ENCODE results near the gene MYG1.

DNA sequence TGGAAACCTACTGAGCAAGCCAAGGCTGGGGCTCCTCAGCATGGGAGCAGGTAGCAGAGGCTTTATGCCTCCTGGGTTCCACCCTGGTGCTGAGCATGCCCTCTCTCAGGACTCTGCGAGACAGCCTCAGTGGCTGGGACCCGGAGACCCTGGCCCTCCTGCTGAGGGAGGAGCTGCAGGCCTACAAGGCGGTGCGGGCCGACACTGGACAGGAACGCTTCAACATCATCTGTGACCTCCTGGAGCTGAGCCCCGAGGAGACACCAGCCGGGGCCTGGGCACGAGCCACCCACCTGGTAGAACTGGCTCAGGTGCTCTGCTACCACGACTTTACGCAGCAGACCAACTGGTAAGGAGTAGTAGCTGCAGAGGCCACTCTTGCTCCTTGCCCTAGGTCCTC, 23.0 kb upstream of the MYG1 start:
- TF ChIP-seq, protein P1, sequence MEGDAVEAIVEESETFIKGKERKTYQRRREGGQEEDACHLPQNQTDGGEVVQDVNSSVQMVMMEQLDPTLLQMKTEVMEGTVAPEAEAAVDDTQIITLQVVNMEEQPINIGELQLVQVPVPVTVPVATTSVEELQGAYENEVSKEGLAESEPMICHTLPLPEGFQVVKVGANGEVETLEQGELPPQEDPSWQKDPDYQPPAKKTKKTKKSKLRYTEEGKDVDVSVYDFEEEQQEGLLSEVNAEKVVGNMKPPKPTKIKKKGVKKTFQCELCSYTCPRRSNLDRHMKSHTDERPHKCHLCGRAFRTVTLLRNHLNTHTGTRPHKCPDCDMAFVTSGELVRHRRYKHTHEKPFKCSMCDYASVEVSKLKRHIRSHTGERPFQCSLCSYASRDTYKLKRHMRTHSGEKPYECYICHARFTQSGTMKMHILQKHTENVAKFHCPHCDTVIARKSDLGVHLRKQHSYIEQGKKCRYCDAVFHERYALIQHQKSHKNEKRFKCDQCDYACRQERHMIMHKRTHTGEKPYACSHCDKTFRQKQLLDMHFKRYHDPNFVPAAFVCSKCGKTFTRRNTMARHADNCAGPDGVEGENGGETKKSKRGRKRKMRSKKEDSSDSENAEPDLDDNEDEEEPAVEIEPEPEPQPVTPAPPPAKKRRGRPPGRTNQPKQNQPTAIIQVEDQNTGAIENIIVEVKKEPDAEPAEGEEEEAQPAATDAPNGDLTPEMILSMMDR (conservative IDR thresholded peaks at IDR 0.05; ENCODE audit: low read length): no peak
- TF ChIP-seq EZH2phosphoT487 (IDR thresholded peaks at IDR 0.05; ENCODE audit: borderline replicate concordance, low read depth, low read length): no peak

Data from OCI-LY7 (cell line).